CD14-positive monocyte (primary cell): Measurements from ENCODE around the gene ARSB. TPM values are rescaled to one million over a fixed set of nuclear protein-coding genes. Genes with fewer than 3 reads are reported as not detected.
"Not testable (repeated sequence)": the region's sequence is repeated elsewhere in the genome, so short reads cannot be mapped to it uniquely, and the experiment has no call there.

ENCODE experiments used
- DNase-seq, 3 donors: peaks; one replicate each; pipeline ENCODE4 v3.0.0-alpha.2; 2011 to 2022
- H2AFZ ChIP-seq: 2 replicates; pipeline ENCODE4 v1.6.0; 2012; ENCODE audit warnings: mild to moderate bottlenecking, low read depth, low read length, inconsistent platforms; ENCODE audit not compliant: insufficient read depth, poor library complexity, severe bottlenecking
- H3K27ac ChIP-seq, 2 donors: 1 replicate in 1 of 2; 2 replicates in 1 of 2; pipeline ENCODE4 v1.5.1; 2012 to 2013; ENCODE audit warnings: low read length in 2 of 2, control low read depth in 1 of 2, inconsistent platforms in 1 of 2, low read depth in 1 of 2, mild to moderate bottlenecking in 1 of 2
- H3K27me3 ChIP-seq, 2 donors: one replicate each; pipeline versions ENCODE4 v1.6.0 to v1.6.1; 2011 to 2013; ENCODE audit warnings: low read length in 2 of 2; ENCODE audit not compliant: control insufficient read depth in 2 of 2, insufficient read depth in 2 of 2
- H3K36me3 ChIP-seq, 2 donors: replicated peaks in 1 of 2; 1 replicate in 1 of 2; 2 replicates in 1 of 2; pipeline versions ENCODE4 v1.5.1 to v1.6.1; 2012 to 2013; ENCODE audit warnings: low read length in 2 of 2, control low read depth in 1 of 2, inconsistent platforms in 1 of 2, mild to moderate bottlenecking in 1 of 2; ENCODE audit not compliant: insufficient read depth in 2 of 2, control insufficient read depth in 1 of 2
- H3K4me1 ChIP-seq, 2 donors: 1 replicate in 1 of 2; 2 replicates in 1 of 2; pipeline versions ENCODE4 v1.5.1 to v1.6.1; 2012 to 2013; ENCODE audit warnings: low read length in 2 of 2, control low read depth in 1 of 2, inconsistent platforms in 1 of 2, mild to moderate bottlenecking in 1 of 2, moderate library complexity in 1 of 2; ENCODE audit not compliant: insufficient read depth in 2 of 2, control insufficient read depth in 1 of 2
- H3K4me2 ChIP-seq: replicated peaks from 2 replicates; pipeline ENCODE3; 2012; ENCODE audit warnings: low read length, moderate library complexity, mild to moderate bottlenecking; ENCODE audit not compliant: poor library complexity, severe bottlenecking; ENCODE audit errors: extremely low read depth
- H3K4me3 ChIP-seq, 3 experiments: fragments of 200-600 bp in 1 of 3; sonication (generic) in 1 of 3; replicated peaks in 1 of 3; 1 replicate in 2 of 3; 2 replicates in 1 of 3; pipeline ENCODE4 v1.5.1; 2011 to 2013; ENCODE audit warnings: low read length in 3 of 3, mild to moderate bottlenecking in 3 of 3, control low read depth in 2 of 3, low read depth in 2 of 3, inconsistent platforms in 1 of 3, moderate library complexity in 1 of 3
- H3K79me2 ChIP-seq: 2 replicates; pipeline ENCODE4 v1.6.0; 2012; ENCODE audit warnings: mild to moderate bottlenecking, control low read depth, inconsistent platforms, low read length, moderate library complexity; ENCODE audit not compliant: insufficient read depth
- H3K9ac ChIP-seq: 2 replicates; pipeline ENCODE4 v1.6.0; 2017; ENCODE audit warnings: low read length, mild to moderate bottlenecking; ENCODE audit not compliant: insufficient read depth, poor library complexity, severe bottlenecking
- H3K9me3 ChIP-seq, 2 donors: replicated peaks in 1 of 2; 1 replicate in 1 of 2; 2 replicates in 1 of 2; pipeline versions ENCODE4 v1.5.1 to v1.6.1; 2012 to 2013; ENCODE audit warnings: low read length in 2 of 2, control low read depth in 1 of 2; ENCODE audit not compliant: control insufficient read depth in 1 of 2, insufficient read depth in 1 of 2
- H4K20me1 ChIP-seq: 2 replicates; pipeline ENCODE4 v1.6.0; 2012; ENCODE audit warnings: mild to moderate bottlenecking, low read length, control low read depth, moderate library complexity; ENCODE audit not compliant: insufficient read depth
- H3K27ac Mint-ChIP-seq, 7 donors: one replicate each; pipeline ENCODE4 v1.8.0; 2020; ENCODE audit warnings: mild to moderate bottlenecking in 7 of 7, mixed read lengths in 7 of 7, moderate library complexity in 6 of 7, inconsistent platforms in 2 of 7
- H3K27me3 Mint-ChIP-seq, 3 donors: one replicate each; pipeline ENCODE4 v1.8.0; 2021 to 2022; ENCODE audit warnings: low read depth in 3 of 3, mild to moderate bottlenecking in 3 of 3, mixed read lengths in 3 of 3, moderate library complexity in 3 of 3, inconsistent platforms in 1 of 3
- H3K36me3 Mint-ChIP-seq, 2 donors: one replicate each; pipeline ENCODE4 v1.8.0; 2020; ENCODE audit warnings: mixed read lengths in 2 of 2, inconsistent platforms in 1 of 2, mild to moderate bottlenecking in 1 of 2
- H3K4me1 Mint-ChIP-seq: one replicate; pipeline ENCODE4 v1.8.0; 2020; ENCODE audit warnings: mild to moderate bottlenecking, mixed read lengths
- H3K4me3 Mint-ChIP-seq, 2 donors: one replicate each; pipeline ENCODE4 v1.8.0; 2020; ENCODE audit warnings: mild to moderate bottlenecking in 2 of 2, mixed read lengths in 2 of 2, moderate library complexity in 1 of 2
- H3K9me3 Mint-ChIP-seq, 7 donors: one replicate each; pipeline ENCODE4 v1.8.0; 2020 to 2022; ENCODE audit warnings: mixed read lengths in 7 of 7, mild to moderate bottlenecking in 6 of 7, moderate library complexity in 6 of 7, inconsistent platforms in 2 of 7
- WGBS: methylation state at CpG from one replicate; pipeline ENCODE4 v1.1.5; 2013; ENCODE audit warnings: missing lambda C conversion rate; ENCODE audit not compliant: insufficient coverage; 5-methylcytosine and 5-hydroxymethylcytosine counted together
- intact Hi-C, 2 donors: fragments of 100-400 bp; cut with micrococcal nuclease; formaldehyde crosslinking; loops; one replicate each; pipeline versions ENCODE4 v1.15.0 to v1.15.1; 2023
- polyA plus RNA-seq, 3 donors: library from polyadenylated mRNA; depleted of rRNA in 1 of 3; unstranded in 2 of 3; stranded (reverse) in 1 of 3; fragments of 300-500 nt in 2 of 3; fragments of >200 nt in 1 of 3; fragmentation: Illumina TruSeq in 2 of 3; gene quantifications; 1 replicate in 2 of 3; 2 replicates in 1 of 3; pipeline ENCODE4 v1.2.3, GENCODE V29; 2012 to 2021
- TF ChIP-seq, protein P1 (sequence below): fragments of 200-600 bp; IDR thresholded peaks from one replicate; pipeline ENCODE4 v1.8.0; 2022; ENCODE audit warnings: antibody characterized with exemption, mild to moderate bottlenecking

The ARSB gene
- polyA plus RNA-seq, 3 donors, result 18.0 to 28.7 (median 18.1) TPM

DNA sequence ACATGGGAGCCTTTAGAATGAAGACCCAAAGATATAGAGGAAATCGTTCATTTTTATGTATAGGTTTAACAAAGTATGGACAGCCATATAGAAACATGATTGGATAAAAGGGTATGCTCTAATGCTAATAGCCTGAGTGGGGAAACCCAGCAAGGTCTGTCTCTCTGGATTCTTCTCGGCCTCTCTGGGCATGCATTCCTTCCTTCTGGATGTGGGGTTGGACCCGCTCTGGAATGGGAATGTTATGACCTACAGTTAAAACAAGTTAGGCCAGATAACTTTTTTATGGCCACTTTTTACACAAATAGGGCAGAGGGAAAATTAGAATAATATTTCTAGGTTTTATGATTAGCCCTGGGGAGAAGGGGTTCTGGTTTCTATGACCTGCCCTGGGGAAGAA is 103.2 kb downstream of the ARSB start:
- Mint-ChIP-seq H3K27me3 (no peaks in the 10 kb centered on the region), H3K9me3 (no peaks in the 10 kb centered on the region), H3K4me3 (no peak overlapping the region), H3K36me3 (peaks cover 39 to 42% of the 10 kb centered on the region in 2 donors), H3K27ac (no peak overlapping the region), H3K4me1 (no peaks in the 10 kb centered on the region)
- H3K27ac ChIP-seq, result no peak overlapping the region
- H3K4me2 ChIP-seq, result no peak overlapping the region
- no peak for DNase-seq
- no peak overlapping the region for H3K9ac ChIP-seq
- H3K79me2 ChIP-seq, result no peaks in the 10 kb centered on the region
- TF ChIP-seq, protein P1, sequence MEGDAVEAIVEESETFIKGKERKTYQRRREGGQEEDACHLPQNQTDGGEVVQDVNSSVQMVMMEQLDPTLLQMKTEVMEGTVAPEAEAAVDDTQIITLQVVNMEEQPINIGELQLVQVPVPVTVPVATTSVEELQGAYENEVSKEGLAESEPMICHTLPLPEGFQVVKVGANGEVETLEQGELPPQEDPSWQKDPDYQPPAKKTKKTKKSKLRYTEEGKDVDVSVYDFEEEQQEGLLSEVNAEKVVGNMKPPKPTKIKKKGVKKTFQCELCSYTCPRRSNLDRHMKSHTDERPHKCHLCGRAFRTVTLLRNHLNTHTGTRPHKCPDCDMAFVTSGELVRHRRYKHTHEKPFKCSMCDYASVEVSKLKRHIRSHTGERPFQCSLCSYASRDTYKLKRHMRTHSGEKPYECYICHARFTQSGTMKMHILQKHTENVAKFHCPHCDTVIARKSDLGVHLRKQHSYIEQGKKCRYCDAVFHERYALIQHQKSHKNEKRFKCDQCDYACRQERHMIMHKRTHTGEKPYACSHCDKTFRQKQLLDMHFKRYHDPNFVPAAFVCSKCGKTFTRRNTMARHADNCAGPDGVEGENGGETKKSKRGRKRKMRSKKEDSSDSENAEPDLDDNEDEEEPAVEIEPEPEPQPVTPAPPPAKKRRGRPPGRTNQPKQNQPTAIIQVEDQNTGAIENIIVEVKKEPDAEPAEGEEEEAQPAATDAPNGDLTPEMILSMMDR, result no peak
- H3K27me3 ChIP-seq, result no peaks in the 10 kb centered on the region
- no CpG with 5 or more reads among the region's 3 CpGs for WGBS
- intact Hi-C loops, result no loop called here
- peaks cover 8 to 30% of the 10 kb centered on the region in 2 donors for H3K36me3 ChIP-seq
- no peak overlapping the region for H2AFZ ChIP-seq
- peaks cover 3% of the 10 kb centered on the region for H4K20me1 ChIP-seq
- H3K4me1 ChIP-seq, result no peaks in the 10 kb centered on the region
- no peaks in the 10 kb centered on the region for H3K9me3 ChIP-seq
- H3K4me3 ChIP-seq, result no peak overlapping the region

DNA sequence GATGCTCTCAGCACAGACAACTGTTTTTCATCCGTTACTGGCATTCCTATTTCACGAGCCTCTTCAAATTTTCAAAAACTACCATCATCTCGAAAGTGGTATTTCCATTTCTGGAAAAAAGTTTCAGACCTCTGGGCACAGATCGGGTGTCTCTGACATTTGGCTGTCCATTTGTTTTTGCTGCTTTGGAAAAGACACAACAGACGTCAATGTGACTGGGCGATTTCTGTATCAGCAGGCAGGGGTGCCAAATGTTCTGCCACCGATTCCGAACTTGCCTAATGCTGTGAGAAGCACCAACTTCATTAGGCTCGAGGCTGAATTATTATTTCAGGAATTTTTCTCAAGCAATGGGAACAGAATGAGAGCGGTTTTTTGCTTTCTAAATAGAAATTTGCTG is 105.6 kb downstream of the ARSB start:
- Histone ChIP-seq H2AFZ (no peak overlapping the region), H3K27me3 (no peaks in the 10 kb centered on the region), H4K20me1 (no peaks in the 10 kb centered on the region), H3K9me3 (no peaks in the 10 kb centered on the region), H3K4me2 (no peak overlapping the region), H3K79me2 (no peaks in the 10 kb centered on the region), H3K4me3 (no peak overlapping the region), H3K27ac (no peak overlapping the region), H3K9ac (no peak overlapping the region), H3K4me1 (no peaks in the 10 kb centered on the region), H3K36me3 (peaks cover 2 to 19% of the 10 kb centered on the region in 2 donors)
- TF ChIP-seq, protein P1, result no peak
- Mint-ChIP-seq H3K9me3 (no peaks in the 10 kb centered on the region), H3K4me1 (no peaks in the 10 kb centered on the region), H3K4me3 (no peak overlapping the region), H3K27ac (no peak overlapping the region), H3K36me3 (peaks cover 28 to 37% of the 10 kb centered on the region in 2 donors), H3K27me3 (no peaks in the 10 kb centered on the region)
- DNase-seq, result no peak
- 98% methylated on average over 6 of the region's 10 CpGs for WGBS
- intact Hi-C loops, result no loop called here

DNA sequence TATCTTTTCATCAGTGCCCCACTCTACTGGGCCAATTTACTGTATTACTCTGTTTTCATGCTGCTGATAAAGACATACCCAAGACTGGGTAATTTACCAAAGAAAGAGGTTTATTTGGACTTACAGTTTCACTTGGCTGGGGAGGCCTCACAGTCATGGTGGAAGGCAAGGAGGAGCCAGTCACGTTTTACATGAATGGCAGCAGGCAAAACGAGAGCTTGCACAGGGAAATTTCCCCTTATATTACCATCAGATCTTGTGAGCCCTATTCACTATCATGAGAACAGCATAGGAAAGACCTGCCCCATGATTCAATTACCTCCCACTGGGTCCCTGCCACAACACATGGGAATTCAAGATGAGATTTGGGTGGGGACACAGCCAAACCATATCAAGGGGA is 119.0 kb downstream of the ARSB start:
- H4K20me1 ChIP-seq, H3K27ac Mint-ChIP-seq, H3K36me3 ChIP-seq, H3K27me3 Mint-ChIP-seq, intact Hi-C loops, H3K4me1 ChIP-seq, H3K27me3 ChIP-seq, H3K9ac ChIP-seq, DNase-seq, H3K4me1 Mint-ChIP-seq, H3K4me2 ChIP-seq, H3K27ac ChIP-seq, H3K4me3 ChIP-seq, H2AFZ ChIP-seq, H3K79me2 ChIP-seq, H3K4me3 Mint-ChIP-seq: not testable (repeated sequence)
- no CpG with 5 or more reads among the region's 2 CpGs for WGBS
- H3K36me3 Mint-ChIP-seq, result peaks cover 31 to 41% of the 10 kb centered on the region in 2 donors
- H3K9me3 Mint-ChIP-seq, result peaks cover 15 to 52% (median 26%) of the 10 kb centered on the region in 7 donors
- peaks cover 6 to 16% of the 10 kb centered on the region in 2 donors for H3K9me3 ChIP-seq
